ENCODE results near the gene ITPR2.

- TF ChIP-seq CTCF (IDR thresholded peaks at IDR 0.05; ENCODE audit: low read length) (peak; percentile 47), EZH2phosphoT487 (IDR thresholded peaks at IDR 0.05; ENCODE audit: low read length) (no peak)
Observed at GRCh38 chr12:26863515-26863914, 30.5 kb upstream of the ITPR2 start.

All from MM.1S (cell line).